ENCODE measurements around the gene CEP290.

GRCh38 chr12:88185279-88185678, 43.4 kb upstream of the CEP290 start:
- no peak for TF ChIP-seq RBAK (CRISPR knock-in tag; IDR thresholded peaks at IDR 0.05)
- TF ChIP-seq ZNF317 (CRISPR knock-in tag; IDR thresholded peaks at IDR 0.05) = no peak
- TF ChIP-seq, protein P1, sequence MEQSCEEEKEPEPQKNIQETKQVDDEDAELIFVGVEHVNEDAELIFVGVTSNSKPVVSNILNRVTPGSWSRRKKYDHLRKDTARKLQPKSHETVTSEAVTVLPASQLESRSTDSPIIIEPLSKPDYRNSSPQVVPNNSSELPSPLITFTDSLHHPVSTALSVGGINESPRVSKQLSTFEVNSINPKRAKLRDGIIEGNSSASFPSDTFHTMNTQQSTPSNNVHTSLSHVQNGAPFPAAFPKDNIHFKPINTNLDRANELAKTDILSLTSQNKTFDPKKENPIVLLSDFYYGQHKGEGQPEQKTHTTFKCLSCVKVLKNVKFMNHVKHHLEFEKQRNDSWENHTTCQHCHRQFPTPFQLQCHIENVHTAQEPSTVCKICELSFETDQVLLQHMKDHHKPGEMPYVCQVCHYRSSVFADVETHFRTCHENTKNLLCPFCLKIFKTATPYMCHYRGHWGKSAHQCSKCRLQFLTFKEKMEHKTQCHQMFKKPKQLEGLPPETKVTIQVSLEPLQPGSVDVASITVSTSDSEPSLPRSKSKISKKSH (CRISPR knock-in tag; IDR thresholded peaks at IDR 0.05; ENCODE audit: borderline replicate concordance) = no peak
- no peak for TF ChIP-seq POLR2AphosphoS5 (IDR thresholded peaks at IDR 0.05; ENCODE audit: low read depth, low read length)
- no peak for TF ChIP-seq IRF2 (CRISPR knock-in tag; IDR thresholded peaks at IDR 0.05)
- TF ChIP-seq, protein P2, sequence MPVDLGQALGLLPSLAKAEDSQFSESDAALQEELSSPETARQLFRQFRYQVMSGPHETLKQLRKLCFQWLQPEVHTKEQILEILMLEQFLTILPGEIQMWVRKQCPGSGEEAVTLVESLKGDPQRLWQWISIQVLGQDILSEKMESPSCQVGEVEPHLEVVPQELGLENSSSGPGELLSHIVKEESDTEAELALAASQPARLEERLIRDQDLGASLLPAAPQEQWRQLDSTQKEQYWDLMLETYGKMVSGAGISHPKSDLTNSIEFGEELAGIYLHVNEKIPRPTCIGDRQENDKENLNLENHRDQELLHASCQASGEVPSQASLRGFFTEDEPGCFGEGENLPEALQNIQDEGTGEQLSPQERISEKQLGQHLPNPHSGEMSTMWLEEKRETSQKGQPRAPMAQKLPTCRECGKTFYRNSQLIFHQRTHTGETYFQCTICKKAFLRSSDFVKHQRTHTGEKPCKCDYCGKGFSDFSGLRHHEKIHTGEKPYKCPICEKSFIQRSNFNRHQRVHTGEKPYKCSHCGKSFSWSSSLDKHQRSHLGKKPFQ (CRISPR knock-in tag; IDR thresholded peaks at IDR 0.05; ENCODE audit: insufficient replicate concordance) = no peak
